Lower leg skin (tissue), 3 donors: Measurements from ENCODE around the gene SUCLG1.

ENCODE experiments used
- CTCF ChIP-seq, 3 donors: fragments of 450-650 bp; IDR thresholded peaks; one replicate each; pipeline ENCODE4 v1.5.1; 2016; ENCODE audit warnings: antibody characterized with exemption in 3 of 3, mild to moderate bottlenecking in 3 of 3, moderate library complexity in 2 of 3
- POLR2A ChIP-seq, 2 donors: fragments of 450-650 bp; IDR thresholded peaks; one replicate each; pipeline ENCODE4 v1.6.1; 2016 to 2017; ENCODE audit warnings: antibody characterized with exemption in 2 of 2, mild to moderate bottlenecking in 1 of 2, moderate library complexity in 1 of 2

DNA sequence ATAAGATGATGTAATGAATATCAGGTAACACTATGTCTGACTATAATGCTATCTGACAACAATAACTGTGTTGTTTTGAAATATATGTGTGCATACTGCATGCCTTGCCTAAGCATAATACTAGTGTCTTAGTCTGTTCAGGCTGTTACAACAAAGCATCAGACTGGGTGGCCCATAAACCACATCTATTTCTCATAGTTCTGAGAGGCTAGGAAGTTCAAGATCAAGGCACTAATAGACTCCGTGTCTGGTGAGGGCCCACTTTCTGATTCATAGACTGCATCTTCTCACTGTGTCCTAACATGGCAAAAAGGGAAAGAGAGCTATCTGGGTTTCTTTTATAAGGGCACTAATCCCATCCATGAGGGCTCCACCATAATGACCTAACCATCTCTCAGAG, 80.1 kb downstream of the SUCLG1 start:
- TF ChIP-seq CTCF (IDR thresholded peaks at IDR 0.05) (no peak), POLR2A (IDR thresholded peaks at IDR 0.05) (no peak)
